Peyer's patch (tissue), 4 donors: Measurements from ENCODE around the gene PTPRM. TPM values are rescaled to one million over a fixed set of nuclear protein-coding genes. Genes with fewer than 3 reads are reported as not detected.

Experiments used
- DNase-seq, 3 donors: peaks; one replicate each; pipeline ENCODE4 v3.0.0-alpha.2; 2017 to 2019
- H3K27ac ChIP-seq, 4 donors: fragments of 200-600 bp; sonication (generic); one replicate each; pipeline ENCODE4 v1.5.1; 2016 to 2019
- H3K27me3 ChIP-seq, 2 donors: fragments of 200-600 bp; sonication (generic); one replicate each; pipeline ENCODE4 v1.5.1; 2019
- H3K36me3 ChIP-seq, 3 donors: fragments of 200-600 bp; sonication (generic); one replicate each; pipeline ENCODE4 v1.5.1; 2016 to 2019
- H3K4me1 ChIP-seq, 4 donors: fragments of 200-600 bp; sonication (generic); one replicate each; pipeline ENCODE4 v1.5.1; 2016 to 2019
- H3K4me3 ChIP-seq, 4 donors: fragments of 200-600 bp; sonication (generic); 1 replicate in 3 of 4; 2 replicates in 1 of 4; pipeline ENCODE4 v1.5.1; 2016 to 2019; ENCODE audit warnings: mild to moderate bottlenecking in 1 of 4
- H3K9me3 ChIP-seq, 4 donors: fragments of 200-600 bp; sonication (generic); one replicate each; pipeline ENCODE4 v1.5.1; 2016 to 2019; ENCODE audit warnings: mild to moderate bottlenecking in 1 of 4
- POLR2A ChIP-seq, 2 donors: fragments of 450-650 bp; IDR thresholded peaks; one replicate each; pipeline ENCODE4 v1.5.1; 2017; ENCODE audit warnings: antibody characterized with exemption in 2 of 2, mild to moderate bottlenecking in 2 of 2, moderate library complexity in 2 of 2
- total RNA-seq, 4 donors: library from RNA; depleted of rRNA; stranded (reverse); fragments of >200 nt; gene quantifications; one replicate each; pipeline ENCODE4 v1.1.0, GENCODE V29; 2016
- TF ChIP-seq, protein P1 (sequence below), 6 experiments: fragments of 450-650 bp in 4 of 6; fragments of 200-600 bp in 2 of 6; sonication (generic) in 1 of 6; IDR thresholded peaks; one replicate each; pipeline ENCODE4 v1.5.1; 2017 to 2019; ENCODE audit warnings: antibody characterized with exemption in 6 of 6, mild to moderate bottlenecking in 3 of 6, moderate library complexity in 1 of 6

The PTPRM gene
- total RNA-seq, 4 donors from 2014 or later = 39.6 to 211 (median 80.3) TPM

DNA sequence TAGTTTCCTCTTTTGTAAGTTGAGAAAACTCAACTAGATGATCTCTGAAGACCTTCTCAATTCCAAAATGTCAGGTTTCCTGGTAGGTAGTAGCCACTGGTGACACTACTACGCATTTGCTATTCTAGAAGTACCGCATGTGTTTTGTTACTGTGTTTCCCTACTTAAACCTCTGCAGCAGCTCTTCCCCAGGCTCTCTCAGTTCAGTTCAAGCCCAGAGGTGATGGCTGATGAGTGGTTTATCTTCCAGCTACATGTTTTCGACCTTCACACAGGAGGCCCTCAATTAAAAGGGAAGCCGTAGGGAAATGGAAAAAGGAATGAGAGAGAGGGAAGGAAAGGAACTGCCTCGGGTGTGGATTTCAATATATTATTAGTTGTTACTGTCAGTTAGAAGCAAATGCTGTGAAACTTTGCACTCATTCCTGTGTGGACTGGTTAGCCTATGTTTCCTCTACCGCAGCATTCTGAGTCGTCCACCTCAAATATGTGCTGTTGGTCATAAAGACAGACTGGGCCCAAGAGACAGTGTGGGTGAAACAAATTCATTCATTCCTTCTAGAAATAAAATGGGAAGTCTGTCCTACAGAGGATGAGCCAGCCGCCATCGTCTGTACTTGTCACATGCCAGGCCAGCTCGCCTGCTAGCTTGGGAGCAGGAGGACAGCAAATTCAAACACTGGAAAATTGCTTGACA is 586.9 kb downstream of the PTPRM start:
- Histone ChIP-seq H3K4me1 (no peaks in the 10 kb centered on the region), H3K4me3 (no peak overlapping the region), H3K27me3 (no peaks in the 10 kb centered on the region), H3K36me3 (no peaks in the 10 kb centered on the region), H3K27ac (no peak overlapping the region), H3K9me3 (no peaks in the 10 kb centered on the region)
- DNase-seq = no peak
- no peak for TF ChIP-seq POLR2A (IDR thresholded peaks at IDR 0.05)
- TF ChIP-seq, protein P1, sequence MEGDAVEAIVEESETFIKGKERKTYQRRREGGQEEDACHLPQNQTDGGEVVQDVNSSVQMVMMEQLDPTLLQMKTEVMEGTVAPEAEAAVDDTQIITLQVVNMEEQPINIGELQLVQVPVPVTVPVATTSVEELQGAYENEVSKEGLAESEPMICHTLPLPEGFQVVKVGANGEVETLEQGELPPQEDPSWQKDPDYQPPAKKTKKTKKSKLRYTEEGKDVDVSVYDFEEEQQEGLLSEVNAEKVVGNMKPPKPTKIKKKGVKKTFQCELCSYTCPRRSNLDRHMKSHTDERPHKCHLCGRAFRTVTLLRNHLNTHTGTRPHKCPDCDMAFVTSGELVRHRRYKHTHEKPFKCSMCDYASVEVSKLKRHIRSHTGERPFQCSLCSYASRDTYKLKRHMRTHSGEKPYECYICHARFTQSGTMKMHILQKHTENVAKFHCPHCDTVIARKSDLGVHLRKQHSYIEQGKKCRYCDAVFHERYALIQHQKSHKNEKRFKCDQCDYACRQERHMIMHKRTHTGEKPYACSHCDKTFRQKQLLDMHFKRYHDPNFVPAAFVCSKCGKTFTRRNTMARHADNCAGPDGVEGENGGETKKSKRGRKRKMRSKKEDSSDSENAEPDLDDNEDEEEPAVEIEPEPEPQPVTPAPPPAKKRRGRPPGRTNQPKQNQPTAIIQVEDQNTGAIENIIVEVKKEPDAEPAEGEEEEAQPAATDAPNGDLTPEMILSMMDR (IDR thresholded peaks at IDR 0.05) = no peak

DNA sequence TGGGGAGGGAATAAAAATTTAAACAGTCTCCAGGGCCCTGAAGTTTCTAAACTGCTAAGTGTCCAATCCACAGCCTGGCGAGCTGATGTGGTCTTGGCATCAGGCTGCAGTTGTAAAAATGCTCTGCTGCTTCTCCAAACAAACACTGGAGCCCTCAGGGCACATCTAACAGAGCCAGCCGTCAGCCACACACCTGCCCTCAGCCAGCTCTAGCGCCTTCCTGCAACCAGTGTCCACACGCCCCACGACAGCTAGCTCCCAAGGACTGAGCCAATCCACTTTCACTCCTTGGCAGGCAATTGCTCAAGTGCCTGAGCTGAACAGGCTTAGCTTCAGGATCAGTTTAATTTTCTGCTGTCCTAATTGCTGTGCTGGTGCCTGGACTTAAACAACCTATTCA is 595.7 kb downstream of the PTPRM start:
- no peaks in the 10 kb centered on the region for H3K9me3 ChIP-seq
- no peaks in the 10 kb centered on the region for H3K4me1 ChIP-seq
- no peak overlapping the region for H3K4me3 ChIP-seq
- no peaks in the 10 kb centered on the region for H3K36me3 ChIP-seq
- DNase-seq = no peak
- no peak for TF ChIP-seq POLR2A (IDR thresholded peaks at IDR 0.05)
- TF ChIP-seq, protein P1 (IDR thresholded peaks at IDR 0.05) = no peak
- H3K27ac ChIP-seq = no peak overlapping the region
- H3K27me3 ChIP-seq = no peaks in the 10 kb centered on the region

DNA sequence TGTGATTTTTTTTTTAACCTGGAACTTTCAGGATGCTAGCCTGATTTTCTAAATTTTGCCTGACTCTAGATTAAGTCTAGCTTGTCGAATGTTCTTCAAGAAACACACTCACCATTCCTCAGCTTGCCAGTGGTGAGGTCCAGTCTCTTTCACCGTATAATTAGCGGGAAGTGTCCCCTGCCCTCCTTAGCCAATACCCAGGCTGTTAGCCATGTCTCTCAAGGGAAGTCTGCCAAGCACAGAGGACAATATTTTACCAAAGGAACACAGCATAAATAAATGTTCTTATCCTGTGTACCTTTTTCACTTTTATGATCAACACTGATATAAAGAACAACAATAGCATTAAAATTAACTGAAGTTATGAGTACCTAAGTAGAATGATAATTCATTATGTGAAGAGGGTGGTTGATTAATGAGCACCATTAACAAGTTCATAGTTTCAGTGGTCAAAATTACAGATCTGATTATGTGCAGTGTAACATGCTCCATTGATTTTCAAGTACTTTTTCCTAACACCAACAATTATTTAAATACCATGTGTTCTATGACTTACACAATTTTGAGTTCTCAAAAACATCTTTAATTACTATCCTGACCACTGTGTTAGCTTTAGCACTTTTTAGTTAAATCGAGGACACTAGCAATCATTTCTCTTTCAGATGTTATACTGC is 596.3 kb downstream of the PTPRM start:
- no peak overlapping the region for H3K27ac ChIP-seq
- DNase-seq = no peak
- no peak overlapping the region for H3K4me3 ChIP-seq
- no peaks in the 10 kb centered on the region for H3K36me3 ChIP-seq
- TF ChIP-seq POLR2A (IDR thresholded peaks at IDR 0.05) = no peak
- TF ChIP-seq, protein P1 (IDR thresholded peaks at IDR 0.05) = no peak
- H3K9me3 ChIP-seq = no peaks in the 10 kb centered on the region
- H3K4me1 ChIP-seq = no peaks in the 10 kb centered on the region
- no peaks in the 10 kb centered on the region for H3K27me3 ChIP-seq

DNA sequence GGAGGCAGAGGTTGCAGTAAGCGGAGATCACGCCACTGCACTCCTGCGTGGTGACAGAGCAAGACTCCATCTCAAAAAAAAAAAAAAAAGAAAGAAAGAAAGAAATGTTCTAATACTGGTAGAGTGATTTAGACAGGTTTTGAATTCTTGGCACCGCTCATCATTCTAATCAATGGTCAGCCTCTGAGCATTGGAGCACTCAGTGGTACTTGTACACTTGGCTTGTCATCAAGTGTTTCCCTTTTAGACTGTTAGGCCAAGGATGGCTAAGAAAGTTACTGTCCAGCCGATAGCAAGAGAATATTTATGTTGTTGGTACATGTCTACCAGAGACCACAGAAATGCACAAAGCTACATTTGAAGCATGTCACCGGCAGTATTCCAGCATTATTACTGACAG is 598.0 kb downstream of the PTPRM start:
- no peaks in the 10 kb centered on the region for H3K36me3 ChIP-seq
- TF ChIP-seq POLR2A (IDR thresholded peaks at IDR 0.05) = no peak
- TF ChIP-seq, protein P1 (IDR thresholded peaks at IDR 0.05) = no peak

DNA sequence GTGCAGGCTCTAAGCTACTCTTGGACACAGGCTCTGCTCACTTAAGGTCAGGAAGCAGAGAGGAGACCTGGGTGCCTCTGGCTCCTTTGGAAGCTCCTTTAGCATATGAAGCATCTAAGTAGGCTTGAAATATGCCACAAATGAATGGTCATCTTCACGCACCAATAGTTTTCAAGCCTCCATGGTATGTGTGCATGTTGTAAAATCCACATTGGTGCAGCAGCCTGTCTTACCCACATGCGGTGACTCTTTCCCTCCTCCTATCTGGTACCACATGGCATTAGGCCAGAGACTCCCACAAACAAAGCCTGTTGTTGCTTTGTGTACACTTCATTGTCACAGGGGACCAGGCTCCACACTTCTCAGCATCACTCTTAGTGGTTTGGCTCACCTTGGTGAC is 599.9 kb downstream of the PTPRM start:
- no peak overlapping the region for H3K4me3 ChIP-seq
- H3K27ac ChIP-seq = no peak overlapping the region
- no peak for TF ChIP-seq POLR2A (IDR thresholded peaks at IDR 0.05)
- TF ChIP-seq, protein P1 (IDR thresholded peaks at IDR 0.05) = no peak
- H3K9me3 ChIP-seq = no peaks in the 10 kb centered on the region
- DNase-seq = no peak
- no peaks in the 10 kb centered on the region for H3K27me3 ChIP-seq
- no peaks in the 10 kb centered on the region for H3K4me1 ChIP-seq
- H3K36me3 ChIP-seq = no peaks in the 10 kb centered on the region

More for the DNA sequence above, 598.0 kb downstream of the PTPRM start:
- Histone ChIP-seq H3K9me3 (no peaks in the 10 kb centered on the region), H3K4me3 (no peak overlapping the region), H3K27ac (no peak overlapping the region), H3K4me1 (no peaks in the 10 kb centered on the region), H3K27me3 (no peaks in the 10 kb centered on the region)
- DNase-seq = no peak
